ENCODE measurements around the gene TRRAP.

The TRRAP gene

GRCh38 chr7:99010281-99010680 lies 131.9 kb downstream of the TRRAP start:
- Histone ChIP-seq H3K4me1 (ENCODE audit: control insufficient read depth, insufficient read depth, low read length) (no peaks in the 10 kb centered on the region), H3K27me3 (ENCODE audit: control insufficient read depth, insufficient read depth, low read length) (no peaks in the 10 kb centered on the region), H3K9ac (ENCODE audit: low read length) (no peak overlapping the region), H3K36me3 (ENCODE audit: control insufficient read depth, insufficient read depth, low read length) (peaks cover 89% of the 10 kb centered on the region), H3K27ac (ENCODE audit: low read depth, low read length) (no peak overlapping the region), H3K4me3 (ENCODE audit: low read depth, low read length) (no peak overlapping the region), H3K9me3 (ENCODE audit: control insufficient read depth, insufficient read depth, low read depth, low read length) (no peaks in the 10 kb centered on the region)

GRCh38 chr7:99011341-99011705 lies 133.0 kb downstream of the TRRAP start:
- H3K9me3 ChIP-seq (ENCODE audit: control insufficient read depth, insufficient read depth, low read depth, low read length) = no peaks in the 10 kb centered on the region
- no peak overlapping the region for H3K4me3 ChIP-seq (ENCODE audit: low read depth, low read length)
- H3K27me3 ChIP-seq (ENCODE audit: control insufficient read depth, insufficient read depth, low read length) = no peaks in the 10 kb centered on the region
- H3K36me3 ChIP-seq (ENCODE audit: control insufficient read depth, insufficient read depth, low read length) = peaks cover 85% of the 10 kb centered on the region
- no peak overlapping the region for H3K9ac ChIP-seq (ENCODE audit: low read length)
- H3K27ac ChIP-seq (ENCODE audit: low read depth, low read length) = no peak overlapping the region
- H3K4me1 ChIP-seq (ENCODE audit: control insufficient read depth, insufficient read depth, low read length) = no peaks in the 10 kb centered on the region

- Histone ChIP-seq H3K9ac (ENCODE audit: low read length) (no peak overlapping the region), H3K27ac (ENCODE audit: low read depth, low read length) (no peak overlapping the region), H3K9me3 (ENCODE audit: control insufficient read depth, insufficient read depth, low read depth, low read length) (no peaks in the 10 kb centered on the region), H3K36me3 (ENCODE audit: control insufficient read depth, insufficient read depth, low read length) (peaks cover 79% of the 10 kb centered on the region), H3K4me1 (ENCODE audit: control insufficient read depth, insufficient read depth, low read length) (no peaks in the 10 kb centered on the region), H3K4me3 (ENCODE audit: low read depth, low read length) (no peak overlapping the region), H3K27me3 (ENCODE audit: control insufficient read depth, insufficient read depth, low read length) (no peaks in the 10 kb centered on the region)
Measured at GRCh38 chr7:99011706-99012404, 133.5 kb downstream of the TRRAP start.

GRCh38 chr7:99012722-99013121 lies 134.4 kb downstream of the TRRAP start:
- H3K9me3 ChIP-seq (ENCODE audit: control insufficient read depth, insufficient read depth, low read depth, low read length) = no peaks in the 10 kb centered on the region
- peaks cover 77% of the 10 kb centered on the region for H3K36me3 ChIP-seq (ENCODE audit: control insufficient read depth, insufficient read depth, low read length)
- H3K27me3 ChIP-seq (ENCODE audit: control insufficient read depth, insufficient read depth, low read length) = no peaks in the 10 kb centered on the region
- no peak overlapping the region for H3K9ac ChIP-seq (ENCODE audit: low read length)
- H3K4me1 ChIP-seq (ENCODE audit: control insufficient read depth, insufficient read depth, low read length) = no peaks in the 10 kb centered on the region
- H3K27ac ChIP-seq (ENCODE audit: low read depth, low read length) = no peak overlapping the region
- no peak overlapping the region for H3K4me3 ChIP-seq (ENCODE audit: low read depth, low read length)

GRCh38 chr7:99013266-99014112 lies 135.2 kb downstream of the TRRAP start:
- H3K9ac ChIP-seq (ENCODE audit: low read length) = no peak overlapping the region
- H3K9me3 ChIP-seq (ENCODE audit: control insufficient read depth, insufficient read depth, low read depth, low read length) = no peaks in the 10 kb centered on the region
- H3K4me1 ChIP-seq (ENCODE audit: control insufficient read depth, insufficient read depth, low read length) = no peaks in the 10 kb centered on the region
- peaks cover 71% of the 10 kb centered on the region for H3K36me3 ChIP-seq (ENCODE audit: control insufficient read depth, insufficient read depth, low read length)
- H3K27ac ChIP-seq (ENCODE audit: low read depth, low read length) = no peak overlapping the region
- no peaks in the 10 kb centered on the region for H3K27me3 ChIP-seq (ENCODE audit: control insufficient read depth, insufficient read depth, low read length)
- no peak overlapping the region for H3K4me3 ChIP-seq (ENCODE audit: low read depth, low read length)

- no peaks in the 10 kb centered on the region for H3K4me1 ChIP-seq (ENCODE audit: control insufficient read depth, insufficient read depth, low read length)
- no peak overlapping the region for H3K27ac ChIP-seq (ENCODE audit: low read depth, low read length)
- H3K9me3 ChIP-seq (ENCODE audit: control insufficient read depth, insufficient read depth, low read depth, low read length) = no peaks in the 10 kb centered on the region
- peaks cover 62% of the 10 kb centered on the region for H3K36me3 ChIP-seq (ENCODE audit: control insufficient read depth, insufficient read depth, low read length)
- no peak overlapping the region for H3K4me3 ChIP-seq (ENCODE audit: low read depth, low read length)
- H3K27me3 ChIP-seq (ENCODE audit: control insufficient read depth, insufficient read depth, low read length) = no peaks in the 10 kb centered on the region
- no peak overlapping the region for H3K9ac ChIP-seq (ENCODE audit: low read length)
Measured at GRCh38 chr7:99014113-99014985, 136.0 kb downstream of the TRRAP start.

GRCh38 chr7:99016196-99016595 lies 137.9 kb downstream of the TRRAP start:
- peaks cover 56% of the 10 kb centered on the region for H3K36me3 ChIP-seq (ENCODE audit: control insufficient read depth, insufficient read depth, low read length)
- no peak overlapping the region for H3K9ac ChIP-seq (ENCODE audit: low read length)
- H3K27ac ChIP-seq (ENCODE audit: low read depth, low read length) = no peak overlapping the region

GRCh38 chr7:99019523-99020412 lies 141.4 kb downstream of the TRRAP start:
- Histone ChIP-seq H3K36me3 (ENCODE audit: control insufficient read depth, insufficient read depth, low read length) (peaks cover 21% of the 10 kb centered on the region), H3K4me3 (ENCODE audit: low read depth, low read length) (no peak overlapping the region), H3K4me1 (ENCODE audit: control insufficient read depth, insufficient read depth, low read length) (no peaks in the 10 kb centered on the region), H3K27ac (ENCODE audit: low read depth, low read length) (no peak overlapping the region), H3K9ac (ENCODE audit: low read length) (no peak overlapping the region), H3K9me3 (ENCODE audit: control insufficient read depth, insufficient read depth, low read depth, low read length) (no peaks in the 10 kb centered on the region), H3K27me3 (ENCODE audit: control insufficient read depth, insufficient read depth, low read length) (no peaks in the 10 kb centered on the region)

More at GRCh38 chr7:99016196-99016595, 137.9 kb downstream of the TRRAP start:
- no peaks in the 10 kb centered on the region for H3K4me1 ChIP-seq (ENCODE audit: control insufficient read depth, insufficient read depth, low read length)
- H3K9me3 ChIP-seq (ENCODE audit: control insufficient read depth, insufficient read depth, low read depth, low read length) = no peaks in the 10 kb centered on the region
- no peak overlapping the region for H3K4me3 ChIP-seq (ENCODE audit: low read depth, low read length)
- H3K27me3 ChIP-seq (ENCODE audit: control insufficient read depth, insufficient read depth, low read length) = no peaks in the 10 kb centered on the region

GRCh38 chr7:99020413-99020715 lies 142.0 kb downstream of the TRRAP start:
- Histone ChIP-seq H3K4me3 (ENCODE audit: low read depth, low read length) (no peak overlapping the region), H3K4me1 (ENCODE audit: control insufficient read depth, insufficient read depth, low read length) (no peaks in the 10 kb centered on the region), H3K9me3 (ENCODE audit: control insufficient read depth, insufficient read depth, low read depth, low read length) (no peaks in the 10 kb centered on the region), H3K27me3 (ENCODE audit: control insufficient read depth, insufficient read depth, low read length) (no peaks in the 10 kb centered on the region), H3K27ac (ENCODE audit: low read depth, low read length) (no peak overlapping the region), H3K36me3 (ENCODE audit: control insufficient read depth, insufficient read depth, low read length) (peaks cover 15% of the 10 kb centered on the region), H3K9ac (ENCODE audit: low read length) (no peak overlapping the region)

GRCh38 chr7:99021941-99022560 lies 143.7 kb downstream of the TRRAP start:
- H3K9me3 ChIP-seq (ENCODE audit: control insufficient read depth, insufficient read depth, low read depth, low read length) = no peaks in the 10 kb centered on the region
- no peak overlapping the region for H3K27ac ChIP-seq (ENCODE audit: low read depth, low read length)
- no peak overlapping the region for H3K4me3 ChIP-seq (ENCODE audit: low read depth, low read length)
- no peak overlapping the region for H3K9ac ChIP-seq (ENCODE audit: low read length)
- no peaks in the 10 kb centered on the region for H3K4me1 ChIP-seq (ENCODE audit: control insufficient read depth, insufficient read depth, low read length)
- H3K27me3 ChIP-seq (ENCODE audit: control insufficient read depth, insufficient read depth, low read length) = no peaks in the 10 kb centered on the region
- H3K36me3 ChIP-seq (ENCODE audit: control insufficient read depth, insufficient read depth, low read length) = peaks cover 9% of the 10 kb centered on the region

Data from HUES6 (cell line).